Posterior cingulate gyrus (tissue), 11 donors: ENCODE measurements around the gene CACNA1C.

Experiments used
- DNase-seq, 10 donors: peaks; one replicate each; pipeline versions ENCODE4 v3.0.0 to v3.0.0-alpha.2; 2020 to 2021; ENCODE audit warnings: mixed read lengths in 3 of 10
- intact Hi-C: fragments of 100-400 bp; cut with DNase I; formaldehyde crosslinking; loops from one replicate; pipeline ENCODE4 v1.15.1; 2023

Gene CACNA1C

DNA sequence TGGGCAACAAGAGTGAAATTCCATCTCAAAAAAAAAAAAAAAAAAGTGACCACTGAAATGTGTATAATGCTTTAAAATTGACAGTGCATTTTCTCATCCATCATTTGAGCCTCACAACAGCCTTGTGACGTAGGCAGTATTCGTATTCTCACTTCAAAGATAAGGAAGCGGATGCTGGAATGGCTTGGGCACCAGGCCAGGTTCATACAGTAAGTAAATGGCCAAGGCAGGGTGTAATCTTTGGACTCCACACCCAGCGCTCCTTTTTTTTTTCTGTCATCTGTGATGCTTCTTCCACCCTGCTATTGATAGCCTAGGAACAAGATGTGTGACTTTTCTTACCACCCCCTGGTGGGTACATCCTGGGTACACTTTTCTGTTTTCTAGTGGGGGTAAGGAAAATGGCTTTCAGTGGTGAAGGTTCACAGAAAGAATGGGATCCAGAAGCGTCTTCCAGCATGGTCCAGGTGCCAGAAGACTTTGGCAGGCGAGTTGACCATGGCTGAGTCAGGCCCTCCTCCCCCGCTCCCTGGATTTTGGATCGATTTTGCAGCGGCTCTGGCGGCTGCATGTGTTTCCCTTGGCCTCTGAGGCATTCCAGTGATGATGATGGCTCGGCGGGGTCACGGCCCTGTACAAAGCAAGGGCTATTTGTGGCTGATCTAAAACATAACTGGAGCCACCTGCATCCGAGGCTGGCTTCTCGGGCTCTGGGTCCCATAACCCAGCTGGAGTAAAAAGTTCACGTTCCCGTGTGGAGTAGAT, 110.6 kb downstream of the CACNA1C start:
- intact Hi-C loops = no loop called here

DNA sequence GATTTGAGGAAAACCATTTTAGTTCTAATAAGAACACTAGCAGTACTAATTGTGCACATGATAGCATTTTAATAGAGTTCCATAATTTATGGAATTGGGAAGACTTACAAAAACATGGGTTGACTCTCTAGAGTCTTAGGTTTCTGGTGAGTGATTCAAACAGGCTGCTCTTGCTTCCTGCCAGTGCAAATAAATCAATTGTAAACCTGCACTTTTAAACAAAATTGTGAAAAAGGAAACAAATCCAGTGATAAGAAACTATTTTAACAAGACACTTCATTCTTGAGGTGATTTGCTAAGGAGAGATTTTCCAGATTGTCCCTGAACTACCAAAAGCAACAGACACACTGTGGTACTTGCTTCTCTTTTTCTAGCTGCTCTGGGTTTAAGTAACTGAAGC, 112.2 kb downstream of the CACNA1C start:
- intact Hi-C loops = no loop called here
- no peak for DNase-seq

More for the DNA sequence above, 110.6 kb downstream of the CACNA1C start:
- DNase-seq = peak in 3 of 10 donors; percentile 36 to 88 (median 86)

DNA sequence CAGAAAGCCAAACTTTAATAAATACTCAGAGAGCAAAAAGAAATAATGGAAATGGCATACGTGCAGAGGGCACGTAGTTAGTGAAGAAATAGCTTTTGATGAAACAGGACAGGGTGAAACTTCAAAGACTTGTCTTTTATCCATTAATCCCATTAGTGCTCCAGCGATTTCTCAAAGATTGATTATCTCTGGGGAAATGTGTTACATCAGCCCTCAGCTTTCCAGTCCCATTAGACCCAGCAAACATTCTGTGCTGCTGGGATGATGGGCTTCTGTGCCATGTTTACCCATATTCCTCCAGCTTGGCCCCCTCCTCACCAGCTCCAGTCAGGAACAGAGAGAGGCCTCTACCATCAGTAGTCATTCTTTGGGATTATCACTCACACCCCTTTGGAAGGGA, 113.1 kb downstream of the CACNA1C start:
- intact Hi-C loops = no loop called here
- no peak for DNase-seq

DNA sequence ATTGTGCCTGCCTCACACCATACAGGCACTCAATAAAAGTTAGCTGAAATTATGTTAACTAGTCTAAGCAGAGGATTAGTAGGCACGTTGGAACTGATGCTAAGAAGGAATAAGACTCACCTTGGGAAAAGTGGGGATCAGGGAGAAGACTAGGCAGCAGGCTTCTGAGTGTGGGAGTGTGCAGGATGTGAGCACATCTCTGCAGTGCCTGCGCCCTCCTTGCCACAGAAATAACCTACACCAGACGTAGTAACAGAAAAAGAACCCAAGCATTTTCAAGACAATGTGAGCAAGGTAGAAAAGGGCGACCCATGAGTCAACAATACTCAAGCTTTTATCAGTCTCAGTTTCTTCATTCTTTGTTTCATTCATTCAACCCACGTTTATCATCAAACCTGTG, 113.9 kb downstream of the CACNA1C start:
- intact Hi-C loops = no loop called here
- DNase-seq = no peak

DNA sequence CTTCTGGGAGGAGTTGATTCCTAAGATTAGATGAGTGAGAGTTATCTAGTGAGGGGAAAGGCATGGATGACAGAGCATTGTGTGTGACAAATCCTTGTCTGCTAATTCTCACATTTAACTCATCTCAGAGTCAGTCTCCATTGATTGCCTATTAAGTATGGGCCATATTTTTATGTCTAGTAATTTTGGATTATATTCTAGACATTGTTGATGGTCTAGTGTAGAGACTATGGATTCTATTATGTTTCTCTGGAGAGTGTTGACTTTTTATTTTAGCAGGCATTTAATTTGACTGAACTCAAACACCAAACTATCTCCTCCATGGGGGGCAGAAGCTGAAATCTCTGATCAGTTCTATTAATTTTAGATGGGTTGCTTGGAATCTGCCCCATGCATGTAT, 114.4 kb downstream of the CACNA1C start:
- DNase-seq = no peak
- intact Hi-C loops = no loop called here

DNA sequence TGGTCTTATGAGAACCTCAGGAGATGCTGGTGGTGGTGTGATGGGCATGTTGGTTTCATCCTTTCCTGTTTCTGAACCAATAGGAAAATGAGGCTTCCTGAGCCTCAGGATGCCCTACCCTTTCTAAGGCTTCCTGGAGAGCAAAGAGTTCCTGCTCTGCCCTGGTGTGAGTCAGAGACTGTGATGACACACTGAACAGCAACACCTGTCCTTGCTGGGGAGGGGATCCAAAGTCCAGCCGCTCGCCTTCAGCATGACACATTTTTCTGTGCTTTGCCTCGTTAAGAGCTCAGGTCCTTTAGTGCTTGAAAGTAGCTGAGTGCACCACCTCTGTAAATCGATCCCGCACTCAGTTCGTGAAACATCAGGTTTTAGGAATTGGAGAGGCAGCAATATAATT, 116.0 kb downstream of the CACNA1C start:
- no peak for DNase-seq
- intact Hi-C loops = no loop called here

DNA sequence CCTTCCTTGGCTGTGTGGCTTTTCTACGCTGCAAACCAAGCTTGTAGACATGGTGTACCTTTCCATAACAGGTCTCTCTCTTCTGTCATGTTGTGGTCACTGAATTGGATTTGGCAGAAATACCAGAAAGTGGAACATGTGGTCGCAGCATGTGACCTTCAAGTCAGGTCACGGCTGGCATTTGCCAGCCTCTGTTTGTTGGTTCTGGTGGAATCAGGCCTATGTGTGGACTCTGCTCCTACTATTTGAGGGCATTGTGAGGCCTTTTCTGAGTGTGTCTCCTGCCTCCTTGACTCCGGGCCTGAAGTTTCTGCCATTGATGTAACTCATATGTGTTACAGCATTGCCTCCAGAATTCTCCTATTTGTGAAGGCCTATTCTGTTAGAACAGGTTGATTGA, 116.7 kb downstream of the CACNA1C start:
- no peak for DNase-seq
- intact Hi-C loops = no loop called here

DNA sequence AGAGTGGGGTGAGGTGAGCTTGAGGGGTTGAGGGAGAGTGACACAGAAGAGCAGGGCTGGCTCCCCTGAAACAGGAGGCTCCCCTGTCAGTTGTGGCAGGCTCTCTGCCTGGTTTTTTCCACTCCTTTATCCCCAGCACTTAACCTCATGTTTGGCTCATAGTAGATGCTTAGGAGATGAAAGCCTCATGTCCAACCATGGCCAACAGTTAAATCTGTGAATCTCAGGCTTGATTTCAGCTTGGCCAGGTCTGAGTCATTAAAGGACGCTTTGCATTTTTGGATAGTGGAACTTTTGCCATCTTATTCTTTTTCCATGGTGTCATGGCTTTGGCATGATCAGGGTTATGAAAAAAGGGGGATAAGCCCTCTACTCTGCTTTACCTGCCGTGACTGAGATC, 117.2 kb downstream of the CACNA1C start:
- intact Hi-C loops = no loop called here
- no peak for DNase-seq

DNA sequence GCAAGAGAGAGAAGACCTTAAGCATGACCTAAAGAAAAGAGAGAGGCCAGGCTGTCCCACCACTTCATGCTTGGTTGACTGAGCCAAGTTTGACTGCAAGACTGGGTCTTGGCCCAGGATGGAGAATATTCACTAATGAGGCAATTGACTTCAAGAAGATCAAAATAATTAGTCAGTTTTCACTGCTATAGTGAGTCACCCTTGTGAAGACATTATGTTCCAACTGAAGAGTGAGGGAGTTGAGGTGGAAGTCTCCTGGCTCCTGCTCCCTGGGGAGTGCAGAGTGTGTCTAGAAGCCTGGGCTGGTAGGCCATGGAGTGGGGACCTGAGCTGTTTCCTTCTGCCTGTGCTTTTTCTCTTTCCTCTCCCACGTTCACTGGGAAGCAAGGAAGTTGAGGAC, 117.6 kb downstream of the CACNA1C start:
- no peak for DNase-seq
- intact Hi-C loops = no loop called here

DNA sequence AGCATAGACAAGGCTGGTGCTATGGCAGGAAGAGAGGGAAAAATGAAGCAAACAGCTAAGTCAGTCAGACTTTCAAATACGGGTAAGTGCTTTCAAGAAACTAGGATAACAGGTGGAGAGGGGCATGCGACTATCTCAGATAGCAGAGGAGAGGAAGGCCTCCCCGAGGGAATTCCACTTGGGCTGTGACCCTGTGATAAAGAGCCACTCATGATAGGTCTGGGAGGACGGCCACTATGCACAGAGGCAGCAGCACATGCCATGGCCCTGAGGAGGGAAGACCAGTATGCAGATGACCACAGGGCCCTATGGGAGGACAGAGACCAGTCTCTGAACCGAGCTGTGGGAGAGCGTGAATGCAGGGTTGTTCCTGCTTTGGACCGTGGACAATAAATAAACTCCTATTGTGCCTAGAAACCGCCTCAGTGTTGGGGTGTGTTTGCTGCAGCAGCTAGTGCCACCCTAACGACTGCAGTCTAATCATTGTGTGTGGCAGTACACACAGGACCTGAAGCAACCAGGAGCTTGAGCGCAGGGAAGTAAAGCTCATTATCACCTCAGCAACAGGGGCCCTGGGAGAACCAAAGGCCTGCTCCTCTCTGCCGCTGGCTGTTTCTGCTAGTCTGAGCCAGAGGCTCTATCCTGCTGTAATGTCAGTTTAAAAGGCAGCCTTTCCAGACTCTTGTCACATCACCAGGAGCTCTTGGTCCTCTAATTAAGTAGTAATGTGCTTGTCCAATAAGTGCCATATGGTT, 119.1 kb downstream of the CACNA1C start:
- no peak for DNase-seq
- intact Hi-C loops = no loop called here

DNA sequence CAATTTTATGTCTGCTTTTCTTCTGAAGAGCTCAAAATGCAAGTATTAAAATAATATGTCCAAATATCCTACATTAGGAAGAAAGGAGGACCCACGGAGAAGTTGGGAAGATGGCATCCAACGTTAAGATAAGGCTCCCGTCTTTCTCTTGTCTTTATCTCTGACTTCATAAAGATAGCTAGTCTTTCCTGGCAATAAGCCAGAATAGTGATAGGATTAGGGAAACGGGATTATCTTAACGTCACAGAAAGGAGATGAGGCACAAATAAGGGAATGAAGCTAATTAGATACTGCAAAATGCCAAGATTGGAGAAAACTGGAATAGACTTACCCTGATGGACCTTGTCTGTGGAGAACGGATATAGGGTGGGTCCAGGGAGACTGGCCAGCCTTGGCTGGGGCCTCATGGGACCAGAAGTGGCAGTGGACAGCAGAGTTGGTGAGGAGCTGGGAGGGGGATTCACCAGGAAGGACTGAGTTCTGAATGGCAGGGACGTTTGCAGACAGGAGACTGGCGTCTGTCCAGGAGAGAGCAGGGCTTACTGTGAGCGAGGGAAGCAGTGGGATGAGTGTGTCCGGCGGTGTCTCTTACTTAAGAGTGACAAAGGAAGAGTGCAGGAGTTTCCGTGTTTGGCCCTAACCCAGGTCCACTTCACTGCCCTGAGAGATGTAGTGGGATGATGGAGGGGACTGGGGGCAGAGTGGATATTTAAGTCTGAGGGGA, 119.9 kb downstream of the CACNA1C start:
- intact Hi-C loops = no loop called here

DNA sequence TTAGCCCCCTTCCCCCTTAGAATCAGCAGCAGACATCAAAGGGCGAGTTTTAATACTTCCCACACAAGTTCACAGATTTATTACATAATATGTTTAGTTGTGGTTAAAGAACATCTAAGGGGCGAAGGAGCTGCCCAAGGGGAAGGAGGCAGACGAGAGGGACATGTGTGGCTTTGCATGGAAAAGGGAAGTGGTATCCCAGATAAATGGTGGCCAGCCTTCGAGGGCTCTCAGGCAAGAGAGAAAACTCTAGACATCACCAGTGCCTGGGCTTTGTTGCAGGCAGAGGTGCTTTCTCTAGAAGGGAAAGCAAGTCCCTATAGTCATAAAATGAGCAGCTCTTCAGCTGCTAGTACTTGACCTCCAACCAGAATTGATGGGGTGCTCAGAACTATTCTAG, 121.2 kb downstream of the CACNA1C start:
- DNase-seq = no peak
- intact Hi-C loops = no loop called here

More for the DNA sequence above, 119.9 kb downstream of the CACNA1C start:
- no peak for DNase-seq

DNA sequence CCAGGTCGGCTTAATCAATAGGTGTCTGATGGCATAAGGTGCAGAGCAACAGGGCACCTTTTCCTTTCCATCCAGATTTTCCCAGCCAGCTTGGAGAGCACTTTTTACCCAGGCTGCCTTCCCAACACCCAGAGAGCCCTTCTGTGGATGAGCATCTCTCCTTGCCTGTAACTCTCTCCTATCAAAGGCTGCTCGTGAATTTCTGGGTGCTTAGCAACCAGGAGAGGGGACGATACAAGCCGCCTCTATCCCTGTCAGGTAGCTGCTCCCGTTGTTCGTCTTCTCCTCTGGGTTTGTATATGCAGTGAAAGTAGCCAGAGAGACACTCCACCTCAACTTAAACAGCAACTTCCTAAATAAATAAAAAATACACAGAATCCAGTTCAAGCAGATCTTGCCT, 124.2 kb downstream of the CACNA1C start:
- intact Hi-C loops = no loop called here
- DNase-seq = peak in 2 of 10 donors; percentile 42 to 64

DNA sequence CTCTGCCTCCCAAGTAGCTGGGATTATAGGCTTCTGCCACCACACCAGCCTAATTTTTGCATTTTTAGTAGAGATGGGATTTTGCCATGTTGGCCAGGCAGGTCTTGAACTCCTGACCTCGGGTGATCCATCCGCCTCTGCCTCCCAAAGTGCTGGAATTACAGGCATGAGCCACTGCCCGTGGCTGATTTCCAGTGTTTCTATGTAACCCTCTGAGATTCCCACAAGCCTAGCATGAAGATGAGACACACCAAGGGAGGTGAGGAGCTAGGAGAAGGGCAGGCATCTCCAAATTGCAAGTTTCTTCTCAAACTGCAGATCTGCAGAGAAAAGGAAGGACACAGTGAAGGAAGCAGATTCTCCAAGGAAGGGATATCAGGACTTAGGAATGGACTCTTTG, 125.0 kb downstream of the CACNA1C start:
- intact Hi-C loops = no loop called here

DNA sequence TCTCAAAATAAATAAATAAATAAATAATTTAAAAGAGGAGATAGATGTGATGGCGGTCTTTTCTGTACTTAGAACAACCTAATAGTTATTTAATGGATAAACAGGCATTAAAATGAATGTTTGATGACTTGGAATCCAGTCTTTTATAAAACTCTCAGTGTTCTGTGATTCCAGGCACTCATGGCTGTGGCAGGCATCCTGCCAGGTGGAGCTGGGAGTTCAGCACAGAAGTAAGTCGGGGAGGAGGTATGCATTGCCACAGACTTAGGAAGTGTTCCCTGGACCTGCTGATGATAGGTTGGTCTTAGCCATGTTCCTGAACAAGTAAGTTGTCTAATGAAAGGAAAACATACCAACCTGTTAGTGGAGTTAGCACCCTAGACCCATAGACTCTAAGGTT, 126.3 kb downstream of the CACNA1C start:
- DNase-seq = peak in 1 of 10 donors; percentile 59
- intact Hi-C loops = no loop called here

More for the DNA sequence above, 125.0 kb downstream of the CACNA1C start:
- DNase-seq = peak in 1 of 10 donors; percentile 29

DNA sequence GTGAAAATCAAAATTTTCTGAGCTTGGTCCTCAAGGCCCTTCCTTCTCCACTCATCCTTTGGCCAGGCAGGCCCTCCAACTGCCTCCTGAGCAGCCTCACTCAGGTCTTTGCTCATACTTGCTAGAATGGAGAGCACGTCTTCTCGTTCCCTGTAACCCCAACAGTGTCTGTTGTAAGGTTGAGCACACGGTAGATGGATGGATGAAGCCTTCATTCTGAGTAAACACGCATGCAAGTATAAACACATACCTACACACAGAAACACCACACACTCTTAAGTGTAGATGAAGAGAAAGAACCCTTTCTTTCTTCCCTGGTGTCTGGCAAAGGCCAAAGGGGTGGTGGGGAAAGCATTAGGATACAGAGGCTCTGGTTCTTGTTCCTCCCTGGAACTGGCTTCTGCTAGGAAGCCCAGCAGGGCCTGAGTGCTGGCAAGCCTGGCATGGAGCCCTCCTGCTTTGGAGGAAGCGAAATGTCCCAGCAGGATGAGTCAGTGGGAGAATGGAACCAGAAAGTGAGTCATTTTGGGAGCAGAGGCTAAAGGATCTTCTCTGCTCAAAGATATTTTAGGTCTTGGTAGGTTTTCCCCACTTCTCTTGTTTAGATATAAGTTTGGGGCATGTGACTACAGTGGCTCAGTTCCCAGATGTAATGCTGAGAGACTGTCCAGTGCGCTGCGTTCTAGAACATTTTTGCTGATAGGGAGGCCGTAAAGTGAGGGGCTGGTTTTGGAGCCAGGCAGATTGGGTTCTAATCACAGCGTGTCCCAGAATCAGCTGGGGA, 127.4 kb downstream of the CACNA1C start:
- intact Hi-C loops = no loop called here
- DNase-seq = peak; percentile 21 to 95 (median 72)

DNA sequence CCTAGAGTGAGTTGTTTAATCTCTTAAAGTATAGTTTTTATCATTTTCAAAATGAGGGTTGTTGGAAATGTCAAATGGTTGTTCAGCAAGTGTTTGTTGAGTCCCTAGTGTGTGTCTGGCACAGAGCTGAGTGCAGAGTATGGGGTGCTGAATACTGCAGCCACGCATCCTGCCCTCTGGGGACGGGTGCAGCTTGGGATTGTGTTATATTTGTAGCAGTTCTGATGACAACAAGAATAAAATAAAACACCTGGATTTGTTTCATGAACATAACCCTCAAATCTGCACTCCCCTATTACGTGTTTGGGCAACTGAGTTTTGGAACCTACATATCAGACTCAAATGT, 127.9 kb downstream of the CACNA1C start:
- DNase-seq = peak in 1 of 10 donors; percentile 76
- intact Hi-C loops = no loop called here

DNA sequence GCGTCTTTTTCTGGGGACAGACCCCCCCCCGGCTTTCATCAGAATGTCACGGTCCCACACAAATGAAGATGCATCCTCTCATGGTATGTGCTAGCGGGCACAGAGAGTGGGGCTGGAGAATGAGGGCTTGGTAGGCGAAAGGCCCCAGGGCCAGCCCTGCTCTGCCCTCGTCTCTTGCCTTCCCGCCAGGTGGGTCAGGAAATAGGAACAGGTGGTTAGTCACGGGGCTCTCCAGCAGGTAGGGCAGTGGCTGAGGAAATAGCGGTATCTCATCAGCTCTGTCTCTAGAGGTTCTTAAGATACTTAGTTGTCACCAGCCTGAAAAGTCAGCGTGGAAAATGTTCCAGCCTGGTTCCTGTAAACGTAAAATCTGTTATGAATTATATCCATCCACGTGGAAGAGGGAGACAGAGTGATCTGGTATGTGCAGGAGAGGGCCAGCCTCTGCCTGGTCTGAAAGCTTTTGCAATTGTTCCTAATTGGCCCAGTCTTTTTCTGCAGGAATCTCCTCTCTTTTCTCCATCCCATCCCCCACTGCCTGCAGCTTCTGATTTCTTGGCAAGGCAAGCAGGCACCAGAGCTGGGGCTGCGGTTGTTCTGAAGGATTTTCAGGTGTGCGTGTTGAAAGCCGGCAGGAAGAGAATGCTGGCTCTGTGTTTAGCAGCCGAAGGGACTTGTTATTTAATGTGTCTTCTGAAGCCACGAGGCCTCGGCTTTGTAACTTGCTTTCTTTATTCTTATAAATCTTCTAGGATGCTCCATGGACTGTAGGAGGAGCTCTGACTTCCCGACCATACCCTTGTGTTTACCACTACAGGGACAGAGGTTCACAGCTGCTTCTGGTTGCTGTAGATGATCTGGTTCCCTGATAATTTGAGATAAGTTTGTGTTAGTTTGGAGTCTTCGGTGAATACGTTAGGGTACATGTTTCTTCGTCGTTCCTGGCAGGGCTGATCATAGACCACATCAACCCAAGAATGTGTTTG, 131.1 kb downstream of the CACNA1C start:
- intact Hi-C loops = no loop called here
- DNase-seq = peak in 4 of 10 donors; percentile 25 to 73 (median 40)

DNA sequence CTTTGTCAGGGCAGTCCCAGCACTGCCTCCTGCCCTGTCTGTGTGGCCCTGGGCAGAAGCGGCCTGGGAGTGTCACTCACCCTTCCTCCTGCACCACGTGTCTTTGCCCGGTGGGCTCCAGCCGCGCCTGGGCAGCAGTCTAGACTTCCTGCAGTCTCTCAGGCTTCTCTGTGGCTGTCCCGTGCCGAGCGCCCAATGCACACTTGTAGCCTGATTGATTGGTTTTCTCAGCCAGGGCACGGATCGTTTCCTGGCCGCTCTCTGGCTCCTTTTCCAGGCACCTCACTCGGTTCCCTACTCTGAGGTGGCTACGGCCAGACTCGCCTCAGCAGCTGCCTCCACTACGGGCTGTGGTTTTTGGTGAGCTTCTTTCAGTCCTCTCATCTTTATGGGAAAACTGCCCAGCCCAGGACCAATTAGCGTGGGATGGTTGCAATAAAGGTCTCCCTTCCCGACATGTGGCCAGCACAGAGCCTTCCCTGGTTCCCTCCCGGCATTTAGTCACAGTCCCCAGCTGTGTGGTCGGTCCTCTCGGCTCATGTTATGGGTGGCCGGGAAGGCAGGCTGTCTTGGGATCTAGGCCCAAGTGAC, 133.1 kb downstream of the CACNA1C start:
- DNase-seq = peak in 1 of 10 donors; percentile 71
- intact Hi-C loops = no loop called here
